ENCODE results near the gene CROCC2. TPM values are rescaled to one million over a fixed set of nuclear protein-coding genes. Genes with fewer than 3 reads are reported as not detected.

Gene CROCC2
- total and polyA plus RNA-seq, 2 of the 13 experiments (the other 11 are each of a cell fraction or from before 2014, with no cell fraction given), result not detected

GRCh38 chr2:240956171-240956934, 50.2 kb downstream of the CROCC2 start (continued):
- no peak for TF ChIP-seq ZNF501 (CRISPR knock-in tag; IDR thresholded peaks at IDR 0.05)
- no peak for TF ChIP-seq STAT5B (CRISPR knock-in tag; IDR thresholded peaks at IDR 0.05)
- no peak for TF ChIP-seq SRSF1 (optimal IDR thresholded peaks at IDR 0.05; ENCODE audit: low read depth, low read length)
- TF ChIP-seq FOXJ3 (CRISPR knock-in tag; IDR thresholded peaks at IDR 0.05; ENCODE audit: borderline replicate concordance), result no peak
- TF ChIP-seq ATF7 (IDR thresholded peaks at IDR 0.05), result no peak
- no peak for TF ChIP-seq ATF7 (CRISPR knock-in tag; IDR thresholded peaks at IDR 0.05)
- no peak; the same call in 1 of the 2 replicates for TF ChIP-seq ZBTB39 (CRISPR knock-in tag; IDR thresholded peaks at IDR 0.05)
- TF ChIP-seq, protein P1, sequence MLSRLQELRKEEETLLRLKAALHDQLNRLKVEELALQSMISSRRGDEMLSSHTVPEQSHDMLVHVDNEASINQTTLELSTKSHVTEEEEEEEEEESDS (CRISPR knock-in tag; IDR thresholded peaks at IDR 0.05; ENCODE audit: borderline replicate concordance), result no peak
- TF ChIP-seq ZBTB8A (CRISPR knock-in tag; IDR thresholded peaks at IDR 0.05; ENCODE audit: borderline replicate concordance, low read depth), result no peak
- TF ChIP-seq KLF13 (CRISPR knock-in tag; IDR thresholded peaks at IDR 0.05), result no peak
- TF ChIP-seq, protein P2, sequence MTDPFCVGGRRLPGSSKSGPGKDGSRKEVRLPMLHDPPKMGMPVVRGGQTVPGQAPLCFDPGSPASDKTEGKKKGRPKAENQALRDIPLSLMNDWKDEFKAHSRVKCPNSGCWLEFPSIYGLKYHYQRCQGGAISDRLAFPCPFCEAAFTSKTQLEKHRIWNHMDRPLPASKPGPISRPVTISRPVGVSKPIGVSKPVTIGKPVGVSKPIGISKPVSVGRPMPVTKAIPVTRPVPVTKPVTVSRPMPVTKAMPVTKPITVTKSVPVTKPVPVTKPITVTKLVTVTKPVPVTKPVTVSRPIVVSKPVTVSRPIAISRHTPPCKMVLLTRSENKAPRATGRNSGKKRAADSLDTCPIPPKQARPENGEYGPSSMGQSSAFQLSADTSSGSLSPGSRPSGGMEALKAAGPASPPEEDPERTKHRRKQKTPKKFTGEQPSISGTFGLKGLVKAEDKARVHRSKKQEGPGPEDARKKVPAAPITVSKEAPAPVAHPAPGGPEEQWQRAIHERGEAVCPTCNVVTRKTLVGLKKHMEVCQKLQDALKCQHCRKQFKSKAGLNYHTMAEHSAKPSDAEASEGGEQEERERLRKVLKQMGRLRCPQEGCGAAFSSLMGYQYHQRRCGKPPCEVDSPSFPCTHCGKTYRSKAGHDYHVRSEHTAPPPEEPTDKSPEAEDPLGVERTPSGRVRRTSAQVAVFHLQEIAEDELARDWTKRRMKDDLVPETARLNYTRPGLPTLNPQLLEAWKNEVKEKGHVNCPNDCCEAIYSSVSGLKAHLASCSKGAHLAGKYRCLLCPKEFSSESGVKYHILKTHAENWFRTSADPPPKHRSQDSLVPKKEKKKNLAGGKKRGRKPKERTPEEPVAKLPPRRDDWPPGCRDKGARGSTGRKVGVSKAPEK (CRISPR knock-in tag; IDR thresholded peaks at IDR 0.05; ENCODE audit: borderline replicate concordance), result no peak
- TF ChIP-seq XBP1 (CRISPR knock-in tag; IDR thresholded peaks at IDR 0.05), result no peak
- no peak for TF ChIP-seq ZNF235 (CRISPR knock-in tag; IDR thresholded peaks at IDR 0.05; ENCODE audit: borderline replicate concordance)
- no peak for TF ChIP-seq ZNF574 (CRISPR knock-in tag; IDR thresholded peaks at IDR 0.05)
- TF ChIP-seq, protein P3, sequence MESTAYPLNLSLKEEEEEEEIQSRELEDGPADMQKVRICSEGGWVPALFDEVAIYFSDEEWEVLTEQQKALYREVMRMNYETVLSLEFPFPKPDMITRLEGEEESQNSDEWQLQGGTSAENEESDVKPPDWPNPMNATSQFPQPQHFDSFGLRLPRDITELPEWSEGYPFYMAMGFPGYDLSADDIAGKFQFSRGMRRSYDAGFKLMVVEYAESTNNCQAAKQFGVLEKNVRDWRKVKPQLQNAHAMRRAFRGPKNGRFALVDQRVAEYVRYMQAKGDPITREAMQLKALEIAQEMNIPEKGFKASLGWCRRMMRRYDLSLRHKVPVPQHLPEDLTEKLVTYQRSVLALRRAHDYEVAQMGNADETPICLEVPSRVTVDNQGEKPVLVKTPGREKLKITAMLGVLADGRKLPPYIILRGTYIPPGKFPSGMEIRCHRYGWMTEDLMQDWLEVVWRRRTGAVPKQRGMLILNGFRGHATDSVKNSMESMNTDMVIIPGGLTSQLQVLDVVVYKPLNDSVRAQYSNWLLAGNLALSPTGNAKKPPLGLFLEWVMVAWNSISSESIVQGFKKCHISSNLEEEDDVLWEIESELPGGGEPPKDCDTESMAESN (CRISPR knock-in tag; conservative IDR thresholded peaks at IDR 0.05), result no peak
- TF ChIP-seq, protein P4, sequence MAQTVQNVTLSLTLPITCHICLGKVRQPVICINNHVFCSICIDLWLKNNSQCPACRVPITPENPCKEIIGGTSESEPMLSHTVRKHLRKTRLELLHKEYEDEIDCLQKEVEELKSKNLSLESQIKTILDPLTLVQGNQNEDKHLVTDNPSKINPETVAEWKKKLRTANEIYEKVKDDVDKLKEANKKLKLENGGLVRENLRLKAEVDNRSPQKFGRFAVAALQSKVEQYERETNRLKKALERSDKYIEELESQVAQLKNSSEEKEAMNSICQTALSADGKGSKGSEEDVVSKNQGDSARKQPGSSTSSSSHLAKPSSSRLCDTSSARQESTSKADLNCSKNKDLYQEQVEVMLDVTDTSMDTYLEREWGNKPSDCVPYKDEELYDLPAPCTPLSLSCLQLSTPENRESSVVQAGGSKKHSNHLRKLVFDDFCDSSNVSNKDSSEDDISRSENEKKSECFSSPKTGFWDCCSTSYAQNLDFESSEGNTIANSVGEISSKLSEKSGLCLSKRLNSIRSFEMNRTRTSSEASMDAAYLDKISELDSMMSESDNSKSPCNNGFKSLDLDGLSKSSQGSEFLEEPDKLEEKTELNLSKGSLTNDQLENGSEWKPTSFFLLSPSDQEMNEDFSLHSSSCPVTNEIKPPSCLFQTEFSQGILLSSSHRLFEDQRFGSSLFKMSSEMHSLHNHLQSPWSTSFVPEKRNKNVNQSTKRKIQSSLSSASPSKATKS (CRISPR knock-in tag; IDR thresholded peaks at IDR 0.05), result no peak

All from HepG2 (cell line).